ENCODE measurements around the gene PROB1. TPM values are rescaled to one million over a fixed set of nuclear protein-coding genes. Genes with fewer than 3 reads are reported as not detected.

PROB1 gene
- total and polyA plus RNA-seq, 2 of the 13 experiments (the other 11 are each of a cell fraction or from before 2014, with no cell fraction given), result 0.69 to 1.1 TPM

DNA sequence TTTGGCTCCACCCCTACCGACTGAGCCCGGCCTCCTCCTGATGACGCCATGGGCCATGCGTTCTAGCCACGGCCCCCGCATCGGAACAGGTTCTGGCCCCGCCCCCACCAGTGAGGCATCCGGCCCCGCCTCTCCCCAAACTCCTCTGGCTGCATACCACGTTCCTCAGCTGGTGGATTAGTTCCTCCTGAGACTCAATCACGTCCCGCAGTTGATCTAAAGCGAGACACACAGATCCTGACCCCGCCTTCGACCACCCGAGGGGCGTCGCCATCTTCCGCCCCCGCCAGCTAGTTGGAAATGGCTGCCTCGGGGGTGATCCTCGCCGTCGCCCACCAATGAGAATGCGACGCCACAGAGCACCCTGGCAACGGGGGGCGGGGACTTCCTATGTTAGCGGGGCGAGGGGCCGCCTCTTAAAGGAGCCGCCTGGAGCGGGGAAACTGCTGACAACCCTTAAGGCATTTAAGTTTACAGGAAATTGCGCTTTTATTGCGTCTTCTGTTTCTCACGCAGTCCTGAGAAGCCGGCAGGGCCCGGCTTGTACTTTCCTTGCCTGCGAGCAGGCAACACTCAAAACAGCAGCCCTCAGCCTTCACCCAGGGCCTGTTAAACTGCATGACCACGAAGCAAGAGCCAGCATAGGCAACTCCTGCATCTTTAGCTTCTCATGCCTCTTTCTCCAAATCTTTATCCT, 9.0 kb upstream of the PROB1 start, which contains the start of gene SPATA24 (continued):
- no peak for TF ChIP-seq FOXK1 (CRISPR knock-in tag; IDR thresholded peaks at IDR 0.05; ENCODE audit: borderline replicate concordance, low read depth)
- no peak for TF ChIP-seq SMAD3 (CRISPR knock-in tag; IDR thresholded peaks at IDR 0.05)
- TF ChIP-seq, protein P1, sequence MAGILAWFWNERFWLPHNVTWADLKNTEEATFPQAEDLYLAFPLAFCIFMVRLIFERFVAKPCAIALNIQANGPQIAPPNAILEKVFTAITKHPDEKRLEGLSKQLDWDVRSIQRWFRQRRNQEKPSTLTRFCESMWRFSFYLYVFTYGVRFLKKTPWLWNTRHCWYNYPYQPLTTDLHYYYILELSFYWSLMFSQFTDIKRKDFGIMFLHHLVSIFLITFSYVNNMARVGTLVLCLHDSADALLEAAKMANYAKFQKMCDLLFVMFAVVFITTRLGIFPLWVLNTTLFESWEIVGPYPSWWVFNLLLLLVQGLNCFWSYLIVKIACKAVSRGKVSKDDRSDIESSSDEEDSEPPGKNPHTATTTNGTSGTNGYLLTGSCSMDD (CRISPR knock-in tag; IDR thresholded peaks at IDR 0.05), result no peak
- TF ChIP-seq IKZF1 (IDR thresholded peaks at IDR 0.05), result no peak
- TF ChIP-seq ZNF569 (CRISPR knock-in tag; IDR thresholded peaks at IDR 0.05; ENCODE audit: borderline replicate concordance), result no peak
- TF ChIP-seq RXRA (CRISPR knock-in tag; IDR thresholded peaks at IDR 0.05), result no peak; the same call in 1 of the 2 replicates
- TF ChIP-seq, protein P2, sequence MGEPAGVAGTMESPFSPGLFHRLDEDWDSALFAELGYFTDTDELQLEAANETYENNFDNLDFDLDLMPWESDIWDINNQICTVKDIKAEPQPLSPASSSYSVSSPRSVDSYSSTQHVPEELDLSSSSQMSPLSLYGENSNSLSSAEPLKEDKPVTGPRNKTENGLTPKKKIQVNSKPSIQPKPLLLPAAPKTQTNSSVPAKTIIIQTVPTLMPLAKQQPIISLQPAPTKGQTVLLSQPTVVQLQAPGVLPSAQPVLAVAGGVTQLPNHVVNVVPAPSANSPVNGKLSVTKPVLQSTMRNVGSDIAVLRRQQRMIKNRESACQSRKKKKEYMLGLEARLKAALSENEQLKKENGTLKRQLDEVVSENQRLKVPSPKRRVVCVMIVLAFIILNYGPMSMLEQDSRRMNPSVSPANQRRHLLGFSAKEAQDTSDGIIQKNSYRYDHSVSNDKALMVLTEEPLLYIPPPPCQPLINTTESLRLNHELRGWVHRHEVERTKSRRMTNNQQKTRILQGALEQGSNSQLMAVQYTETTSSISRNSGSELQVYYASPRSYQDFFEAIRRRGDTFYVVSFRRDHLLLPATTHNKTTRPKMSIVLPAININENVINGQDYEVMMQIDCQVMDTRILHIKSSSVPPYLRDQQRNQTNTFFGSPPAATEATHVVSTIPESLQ (CRISPR knock-in tag; conservative IDR thresholded peaks at IDR 0.05), result no peak
- no peak for TF ChIP-seq ERF (CRISPR knock-in tag; IDR thresholded peaks at IDR 0.05)
- peak; percentile 49; the same call in 1 of the 2 replicates for TF ChIP-seq ZBTB20 (CRISPR knock-in tag; IDR thresholded peaks at IDR 0.05; ENCODE audit: borderline replicate concordance, low read depth)
- no peak for TF ChIP-seq PTBP1 (IDR thresholded peaks at IDR 0.05; ENCODE audit: low read depth, low read length, poor library complexity, severe bottlenecking)
- TF ChIP-seq SNAPC2 (CRISPR knock-in tag; IDR thresholded peaks at IDR 0.05), result no peak
- TF ChIP-seq ZNF567 (CRISPR knock-in tag; IDR thresholded peaks at IDR 0.05; ENCODE audit: borderline replicate concordance), result no peak
- no peak for TF ChIP-seq ZNF430 (CRISPR knock-in tag; IDR thresholded peaks at IDR 0.05)
- TF ChIP-seq JARID2 (CRISPR knock-in tag; IDR thresholded peaks at IDR 0.05; ENCODE audit: insufficient replicate concordance), result no peak
- no peak for TF ChIP-seq ZNF256 (CRISPR knock-in tag; conservative IDR thresholded peaks at IDR 0.05)
- TF ChIP-seq SP1 (IDR thresholded peaks at IDR 0.05), result no peak
- peak; percentile 90 for TF ChIP-seq SP1 (CRISPR knock-in tag; IDR thresholded peaks at IDR 0.05)
- no peak for TF ChIP-seq PHB2 (IDR thresholded peaks at IDR 0.05; ENCODE audit: partially characterized antibody)
- TF ChIP-seq, protein P3, sequence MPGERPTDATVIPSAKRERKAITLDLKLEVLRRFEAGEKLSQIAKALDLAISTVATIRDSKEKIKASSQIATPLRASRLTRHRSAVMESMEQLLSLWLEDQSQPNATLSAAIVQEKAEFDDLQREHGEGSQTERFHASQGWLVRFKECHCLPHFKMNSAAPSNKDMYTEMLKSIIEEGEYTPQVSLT (CRISPR knock-in tag; IDR thresholded peaks at IDR 0.05; ENCODE audit: borderline replicate concordance, low read depth), result no peak
- TF ChIP-seq, protein P4, sequence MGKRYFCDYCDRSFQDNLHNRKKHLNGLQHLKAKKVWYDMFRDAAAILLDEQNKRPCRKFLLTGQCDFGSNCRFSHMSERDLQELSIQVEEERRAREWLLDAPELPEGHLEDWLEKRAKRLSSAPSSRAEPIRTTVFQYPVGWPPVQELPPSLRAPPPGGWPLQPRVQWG (CRISPR knock-in tag; IDR thresholded peaks at IDR 0.05; ENCODE audit: borderline replicate concordance, low read depth), result no peak
- TF ChIP-seq, protein P5, sequence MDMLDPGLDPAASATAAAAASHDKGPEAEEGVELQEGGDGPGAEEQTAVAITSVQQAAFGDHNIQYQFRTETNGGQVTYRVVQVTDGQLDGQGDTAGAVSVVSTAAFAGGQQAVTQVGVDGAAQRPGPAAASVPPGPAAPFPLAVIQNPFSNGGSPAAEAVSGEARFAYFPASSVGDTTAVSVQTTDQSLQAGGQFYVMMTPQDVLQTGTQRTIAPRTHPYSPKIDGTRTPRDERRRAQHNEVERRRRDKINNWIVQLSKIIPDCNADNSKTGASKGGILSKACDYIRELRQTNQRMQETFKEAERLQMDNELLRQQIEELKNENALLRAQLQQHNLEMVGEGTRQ (IDR thresholded peaks at IDR 0.05; ENCODE audit: low read depth, low read length), result no peak
- TF ChIP-seq, protein P5 (CRISPR knock-in tag; IDR thresholded peaks at IDR 0.05; ENCODE audit: borderline replicate concordance), result no peak
- peak; percentile 69 for TF ChIP-seq HDAC1 (CRISPR knock-in tag; IDR thresholded peaks at IDR 0.05)
- TF ChIP-seq, protein P6, sequence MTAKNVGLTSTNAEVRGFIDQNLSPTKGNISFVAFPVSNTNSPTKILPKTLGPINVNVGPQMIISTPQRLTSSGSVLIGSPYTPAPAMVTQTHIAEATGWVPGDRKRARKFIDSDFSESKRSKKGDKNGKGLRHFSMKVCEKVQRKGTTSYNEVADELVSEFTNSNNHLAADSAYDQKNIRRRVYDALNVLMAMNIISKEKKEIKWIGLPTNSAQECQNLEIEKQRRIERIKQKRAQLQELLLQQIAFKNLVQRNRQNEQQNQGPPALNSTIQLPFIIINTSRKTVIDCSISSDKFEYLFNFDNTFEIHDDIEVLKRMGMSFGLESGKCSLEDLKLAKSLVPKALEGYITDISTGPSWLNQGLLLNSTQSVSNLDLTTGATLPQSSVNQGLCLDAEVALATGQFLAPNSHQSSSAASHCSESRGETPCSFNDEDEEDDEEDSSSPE (CRISPR knock-in tag; IDR thresholded peaks at IDR 0.05), result 0 out of 2 replicates have a peak, but pooled peaks have one; percentile 40
- TF ChIP-seq ARNT (IDR thresholded peaks at IDR 0.05), result no peak
